IPS-18c (cell line): ENCODE results near the gene MUC6.
"Not testable (repeated sequence)": the region's sequence is repeated elsewhere in the genome, so short reads cannot be mapped to it uniquely, and the experiment has no call there.

Source experiments
- H3K4me3 ChIP-seq: 2 replicates; pipeline ENCODE4 v1.7.0; 2013; ENCODE audit warnings: low read depth, mild to moderate bottlenecking, low read length, moderate library complexity; ENCODE audit not compliant: insufficient read depth
- H3K9me3 ChIP-seq: one replicate; pipeline ENCODE4 v1.6.1; 2013; ENCODE audit warnings: mild to moderate bottlenecking, low read length, moderate library complexity; ENCODE audit not compliant: control insufficient read depth, insufficient read depth

MUC6 gene

DNA sequence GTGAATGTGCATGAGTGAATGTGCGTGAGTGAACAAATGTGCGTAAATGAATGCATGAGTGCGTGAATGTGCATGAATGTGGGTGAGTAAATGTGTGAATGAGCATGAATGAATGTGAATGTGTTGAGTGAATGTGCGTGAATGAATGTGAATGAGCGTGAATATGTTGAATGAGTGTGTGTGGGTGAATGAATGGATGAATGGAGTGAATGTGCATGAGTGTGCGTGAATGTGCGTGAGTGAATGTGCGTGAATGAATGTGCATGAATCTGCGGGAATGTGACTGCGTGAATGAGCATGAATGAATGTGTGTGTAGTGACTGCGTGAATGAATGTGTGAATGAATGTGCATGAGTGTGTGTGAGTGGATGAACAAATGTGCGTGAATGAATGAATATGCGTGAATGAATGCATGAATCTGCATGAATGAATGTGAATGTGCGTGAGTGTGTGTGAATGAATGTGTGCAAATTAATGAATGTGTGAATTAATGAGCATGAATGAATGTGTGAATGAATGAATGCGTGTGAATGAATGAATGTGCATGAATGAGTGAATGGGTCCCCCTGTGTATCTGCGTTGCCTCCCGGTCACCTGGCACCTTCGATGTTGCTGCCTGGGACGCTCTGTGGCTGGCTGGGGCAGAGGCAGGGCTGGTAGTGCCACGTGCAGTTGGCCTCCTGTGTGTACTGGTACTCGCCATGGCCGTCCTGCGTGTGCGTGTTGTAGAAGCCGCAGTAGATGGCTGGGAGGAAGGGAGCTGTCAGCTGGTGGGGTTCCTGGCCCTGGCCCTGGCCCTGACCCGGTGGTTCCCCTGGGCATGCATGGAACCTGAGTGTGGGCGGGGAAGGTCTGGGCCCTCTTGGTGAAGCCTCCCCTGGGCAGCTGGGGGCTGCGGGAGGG, 13.4 kb downstream of the MUC6 start:
- no peak overlapping the region for H3K4me3 ChIP-seq
- H3K9me3 ChIP-seq, result no peaks in the 10 kb centered on the region

DNA sequence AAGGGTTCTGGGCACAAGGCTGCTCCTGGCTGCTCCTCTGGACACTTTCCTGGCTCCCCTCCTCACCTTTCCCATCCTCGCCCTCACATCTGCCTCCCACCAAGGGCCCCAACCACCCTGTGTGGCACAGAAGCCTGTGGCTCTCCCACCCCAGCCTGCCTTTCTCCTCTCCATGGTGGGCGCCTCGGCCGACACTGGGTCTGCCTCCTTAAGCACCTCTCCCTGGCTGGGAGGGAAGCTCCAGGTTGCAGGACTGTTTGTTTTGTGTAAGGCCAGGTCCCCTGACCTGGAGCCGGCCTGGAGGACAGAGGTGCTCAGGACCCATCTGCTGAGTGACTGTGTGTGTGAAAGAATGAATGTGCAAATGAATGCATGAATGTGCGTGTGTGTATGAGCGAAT, 14.1 kb downstream of the MUC6 start:
- no peak overlapping the region for H3K4me3 ChIP-seq
- no peaks in the 10 kb centered on the region for H3K9me3 ChIP-seq

DNA sequence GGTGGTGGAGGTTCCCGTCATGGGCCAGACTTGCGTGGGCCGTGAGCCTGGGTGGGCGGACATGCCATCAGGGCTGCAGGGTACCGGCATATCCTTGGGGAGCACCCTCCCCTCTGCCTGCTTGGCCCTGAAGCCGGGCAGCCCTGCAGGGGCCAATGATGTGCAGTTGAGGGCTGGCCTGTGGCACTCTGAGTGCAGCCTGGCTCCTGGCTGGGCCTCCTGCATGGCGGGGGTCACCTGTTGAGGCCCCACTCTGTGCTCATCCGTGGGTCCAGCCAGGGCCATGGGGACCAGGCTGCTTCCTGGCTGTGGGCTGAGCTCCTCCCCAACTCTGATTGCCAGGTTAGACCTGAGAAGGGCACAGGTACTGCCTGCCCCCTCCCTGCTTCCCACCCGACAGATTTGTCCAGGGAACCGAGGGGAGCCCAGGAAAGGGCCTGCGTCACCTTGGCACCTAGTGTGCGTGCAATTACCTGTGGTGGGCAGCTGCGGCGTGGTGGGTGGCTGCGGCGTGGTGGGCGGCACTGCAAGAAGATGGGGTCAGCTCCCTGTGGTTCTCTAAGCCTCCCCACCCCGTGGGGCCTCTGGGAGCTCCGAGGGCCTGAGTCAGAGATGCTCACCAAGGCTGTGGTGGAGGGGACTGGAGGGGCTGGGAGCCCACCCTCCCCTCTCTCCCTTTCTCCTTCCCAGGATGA, 16.2 kb downstream of the MUC6 start:
- H3K4me3 ChIP-seq, result no peak overlapping the region
- H3K9me3 ChIP-seq, result no peaks in the 10 kb centered on the region

DNA sequence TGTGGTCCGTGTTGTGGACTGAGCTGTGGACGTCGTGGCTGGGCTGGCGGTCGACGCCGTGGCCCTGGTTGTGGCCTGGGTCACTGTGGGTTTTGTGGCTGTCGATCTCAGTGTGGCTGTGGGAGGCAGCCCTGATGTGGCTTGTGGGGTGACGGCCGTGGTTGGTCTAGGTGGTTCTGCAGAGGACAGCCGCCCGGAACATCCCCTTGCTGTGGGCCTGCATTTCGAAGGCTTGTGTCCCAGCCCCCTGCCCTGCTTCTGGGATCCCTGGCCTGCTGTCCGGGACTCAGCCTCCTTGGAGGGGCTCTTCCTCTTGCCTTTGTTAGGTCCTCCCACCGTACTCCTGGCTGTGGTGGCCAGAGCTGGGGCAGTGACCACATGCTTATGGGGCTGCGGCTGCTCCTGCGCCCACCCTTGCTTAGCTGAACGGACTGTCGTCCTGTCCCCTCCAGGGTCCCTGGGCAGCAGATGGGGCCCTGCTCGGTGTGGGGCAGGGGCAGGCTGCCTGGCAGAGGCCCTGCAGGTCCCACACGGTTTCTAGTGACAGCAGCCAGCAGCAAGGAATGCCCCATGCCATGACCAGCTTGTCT, 17.1 kb downstream of the MUC6 start:
- Histone ChIP-seq H3K9me3 (peaks cover 2% of the 10 kb centered on the region), H3K4me3 (no peak overlapping the region)

DNA sequence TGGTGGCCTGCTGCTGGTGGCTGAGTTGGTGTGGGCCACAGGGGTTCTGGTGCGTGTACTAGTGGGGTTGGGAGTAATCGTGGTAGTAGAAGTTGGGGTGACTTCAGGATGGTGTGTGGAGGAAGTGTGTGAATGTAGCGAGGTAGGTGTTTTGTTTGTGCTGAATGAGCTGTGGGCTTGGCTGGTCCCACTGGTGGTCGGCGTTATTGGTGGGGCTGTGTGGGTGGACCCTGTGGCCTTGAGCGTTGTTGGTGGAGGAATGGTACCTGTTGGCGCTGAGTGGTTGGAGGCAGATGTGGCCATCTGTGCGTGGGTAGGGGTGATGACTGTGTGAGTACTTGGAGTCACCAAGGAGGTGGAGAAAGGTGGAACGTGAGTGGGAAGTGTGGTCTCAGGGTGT, 18.4 kb downstream of the MUC6 start:
- peaks cover 2% of the 10 kb centered on the region for H3K9me3 ChIP-seq
- no peak overlapping the region for H3K4me3 ChIP-seq

DNA sequence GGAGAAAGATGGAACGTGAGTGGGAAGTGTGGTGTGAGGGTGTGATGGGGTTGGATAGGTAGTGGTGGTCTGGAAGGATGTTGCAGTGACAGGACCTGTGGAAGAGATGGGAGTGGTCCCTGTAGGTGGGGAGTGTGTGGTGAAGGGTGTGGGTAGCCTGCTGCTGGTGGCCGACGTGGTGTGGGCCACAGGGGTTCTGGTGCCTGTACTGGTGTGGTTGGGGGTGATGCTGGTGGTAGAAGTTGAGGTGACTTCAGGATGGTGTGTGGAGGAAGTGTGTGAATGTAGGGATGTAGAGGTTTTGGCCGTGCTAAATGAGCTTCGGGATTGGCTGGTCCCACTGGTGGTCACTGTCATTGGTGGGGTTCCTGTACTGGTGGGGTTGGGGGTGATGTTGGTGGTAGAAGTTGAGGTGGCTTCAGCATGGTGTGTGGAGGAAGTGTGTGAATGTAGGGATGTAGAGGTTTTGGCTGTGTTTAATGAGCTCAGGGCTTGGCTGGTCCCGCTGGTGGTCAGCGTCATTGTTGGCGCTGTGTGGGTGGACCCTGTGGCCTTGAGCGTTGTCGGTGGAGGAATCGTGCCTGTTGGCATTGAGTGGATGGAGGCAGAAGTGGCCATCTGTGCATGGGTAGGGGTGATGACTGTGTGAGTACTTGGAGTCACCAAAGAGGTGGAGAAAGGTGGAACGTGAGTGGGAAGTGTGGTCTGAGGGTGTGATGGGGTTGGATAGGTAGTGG, 19.1 kb downstream of the MUC6 start:
- Histone ChIP-seq H3K9me3 (peaks cover 2% of the 10 kb centered on the region), H3K4me3 (no peak overlapping the region)

DNA sequence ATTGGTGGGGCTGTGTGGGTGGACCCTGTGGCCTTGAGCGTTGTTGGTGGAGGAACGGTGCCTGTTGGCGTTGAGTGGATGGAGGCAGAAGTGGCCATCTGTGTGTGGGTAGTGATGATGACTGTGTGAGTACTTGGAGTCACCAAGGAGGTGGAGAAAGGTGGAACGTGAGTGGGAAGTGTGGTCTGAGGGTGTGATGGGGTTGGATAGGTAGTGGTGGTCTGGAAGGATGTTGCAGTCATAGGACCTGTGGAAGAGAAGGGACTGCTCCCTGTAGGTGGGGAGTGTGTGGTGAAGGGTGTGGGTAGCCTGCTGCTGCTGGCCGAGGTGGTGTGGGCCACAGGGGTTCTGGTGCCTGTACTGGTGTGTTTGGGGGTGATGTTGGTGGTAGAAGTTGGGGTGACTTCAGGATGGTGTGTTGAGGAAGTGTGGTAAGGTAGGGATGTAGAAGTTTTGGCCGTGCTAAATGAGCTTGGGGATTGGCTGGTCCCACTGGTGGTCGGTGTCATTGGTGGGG, 19.9 kb downstream of the MUC6 start:
- not testable (repeated sequence) for H3K4me3 ChIP-seq, H3K9me3 ChIP-seq

DNA sequence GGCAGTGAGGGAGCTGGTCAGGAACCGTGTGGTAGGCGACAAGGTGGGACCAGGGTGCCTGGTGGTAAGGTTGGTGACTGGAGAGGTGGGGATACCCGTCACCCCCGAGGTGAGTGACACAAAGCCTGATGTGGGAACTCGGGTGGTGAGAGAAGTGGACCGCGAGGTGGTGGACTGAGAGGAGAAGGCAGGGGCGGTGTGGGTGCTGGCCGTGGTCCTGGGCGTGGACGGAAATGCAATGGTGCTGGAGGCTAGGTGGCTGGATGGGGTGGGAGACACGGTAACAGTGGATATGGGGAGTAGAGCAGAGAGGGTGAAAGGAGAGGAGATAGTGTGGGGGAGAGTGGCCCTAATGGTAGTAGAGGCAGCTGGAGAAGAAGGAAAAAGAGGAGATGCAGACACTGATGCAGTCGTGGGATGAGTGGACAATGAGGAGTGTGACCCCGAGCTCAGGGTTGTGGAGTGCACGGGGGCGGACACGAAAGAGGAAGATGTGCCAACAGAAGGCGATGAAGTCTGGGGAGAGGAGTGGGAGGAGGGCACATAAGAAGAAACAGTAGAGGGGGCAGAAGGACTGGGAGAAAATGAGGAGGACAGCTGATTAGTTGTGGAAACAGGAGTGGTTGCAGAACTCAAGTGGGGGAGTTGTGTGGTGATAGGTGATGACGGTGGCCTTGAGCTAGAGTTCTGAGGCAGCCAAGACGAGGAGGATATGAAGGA, 20.5 kb downstream of the MUC6 start:
- peaks cover 2% of the 10 kb centered on the region for H3K9me3 ChIP-seq
- no peak overlapping the region for H3K4me3 ChIP-seq

DNA sequence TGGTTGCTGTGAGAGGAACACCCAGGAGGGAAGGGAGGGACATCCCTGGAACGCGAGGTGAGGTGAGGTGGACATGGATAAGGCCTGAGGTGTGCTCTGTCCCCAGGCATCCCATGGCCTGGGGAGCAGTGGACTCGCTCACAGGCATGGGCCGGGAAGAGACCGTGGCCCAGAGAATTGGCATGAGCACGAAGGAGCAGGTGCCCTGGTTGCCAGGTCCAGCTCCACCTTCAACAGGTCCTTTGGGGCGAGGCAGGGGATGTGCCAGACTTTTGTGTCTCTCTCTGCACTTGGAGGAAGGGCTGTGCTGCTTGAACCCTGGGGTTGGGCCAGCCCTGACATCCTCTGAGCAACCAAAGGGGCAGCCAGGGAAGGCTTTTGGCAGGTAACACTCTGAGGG, 21.5 kb downstream of the MUC6 start:
- Histone ChIP-seq H3K4me3 (no peak overlapping the region), H3K9me3 (peaks cover 2% of the 10 kb centered on the region)

DNA sequence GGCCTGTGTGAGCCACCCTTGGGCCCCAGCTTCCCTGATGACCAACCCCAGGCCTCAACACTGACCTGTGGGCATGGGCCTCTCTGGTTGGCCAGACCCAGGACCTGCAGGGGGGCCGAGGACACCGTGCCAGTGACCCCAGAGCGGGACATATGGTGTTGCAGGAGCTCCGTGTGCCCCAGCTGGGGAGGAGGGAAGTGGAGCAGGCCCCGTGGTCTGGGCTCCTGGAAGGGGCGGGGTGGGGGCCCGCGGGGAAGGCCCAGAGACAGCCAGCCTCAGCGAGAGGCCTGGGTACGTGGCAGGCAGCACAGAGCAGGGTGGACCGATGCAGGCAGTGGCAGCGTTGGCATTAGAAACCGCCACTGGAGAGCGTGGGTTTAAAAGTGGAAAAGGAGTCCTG, 22.2 kb downstream of the MUC6 start:
- H3K4me3 ChIP-seq, result no peak overlapping the region
- peaks cover 2% of the 10 kb centered on the region for H3K9me3 ChIP-seq

DNA sequence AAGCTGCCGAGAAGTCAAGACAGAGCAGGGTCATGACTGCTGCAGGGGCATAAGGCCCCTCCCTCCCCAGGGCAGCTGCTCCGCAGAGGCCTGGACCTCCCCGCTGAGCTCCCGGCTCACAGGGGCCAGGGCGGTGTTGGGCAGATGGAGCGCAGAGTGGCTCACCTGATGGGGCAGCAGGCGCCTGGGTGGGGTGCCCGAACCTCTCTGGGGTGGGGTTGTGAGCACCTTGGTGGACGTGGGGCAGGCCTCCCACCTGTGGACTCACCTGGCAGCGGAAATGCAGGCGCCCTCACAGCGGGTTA, 22.9 kb downstream of the MUC6 start:
- H3K4me3 ChIP-seq, result no peak overlapping the region

DNA sequence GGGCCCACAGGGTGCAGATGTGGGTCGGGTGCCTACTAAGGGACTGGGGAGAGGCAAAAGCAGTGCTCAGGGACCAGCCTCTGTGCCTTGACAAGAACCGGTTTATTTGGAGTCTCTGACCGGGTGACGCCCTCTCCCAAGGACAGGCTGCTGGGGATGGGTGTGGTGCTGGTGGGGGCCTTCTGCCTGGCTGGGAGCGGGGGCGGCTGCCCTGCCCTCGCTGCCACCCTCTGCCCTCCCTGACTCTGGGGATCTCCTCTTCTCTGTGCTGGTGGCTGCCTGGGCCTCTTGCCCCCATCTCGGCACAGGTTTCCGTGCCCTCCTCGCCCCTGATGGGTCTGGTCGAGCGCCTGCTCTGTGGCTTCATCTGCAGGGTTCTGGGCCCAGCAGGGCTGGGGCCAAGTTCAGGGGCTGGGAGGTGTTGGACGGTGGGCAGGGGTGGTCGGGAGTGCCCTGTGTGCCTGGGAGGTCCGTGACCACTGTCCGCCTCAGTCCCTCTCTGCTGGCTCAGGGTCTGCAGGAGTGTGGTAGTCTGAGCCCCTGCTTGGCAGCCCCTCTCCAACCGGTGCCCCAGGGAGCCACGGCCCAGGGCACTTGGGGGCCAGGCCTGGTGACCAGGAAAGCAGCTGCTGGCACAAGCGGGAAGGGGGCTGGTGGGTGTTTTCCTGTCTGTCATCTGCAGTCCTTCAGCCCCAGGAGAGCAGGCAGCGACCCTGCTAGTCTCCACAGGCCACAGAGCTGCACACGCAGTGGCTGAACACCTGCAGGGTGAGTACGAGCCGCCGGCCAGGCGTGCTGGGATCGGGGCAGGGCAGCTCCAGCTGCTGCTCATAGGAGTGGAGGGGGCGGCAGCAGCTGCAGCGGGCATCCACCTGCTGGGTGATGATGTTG, 23.5 kb downstream of the MUC6 start:
- peaks cover 2% of the 10 kb centered on the region for H3K9me3 ChIP-seq
- H3K4me3 ChIP-seq, result no peak overlapping the region

More for the DNA sequence above, 22.9 kb downstream of the MUC6 start:
- H3K9me3 ChIP-seq, result peaks cover 2% of the 10 kb centered on the region

DNA sequence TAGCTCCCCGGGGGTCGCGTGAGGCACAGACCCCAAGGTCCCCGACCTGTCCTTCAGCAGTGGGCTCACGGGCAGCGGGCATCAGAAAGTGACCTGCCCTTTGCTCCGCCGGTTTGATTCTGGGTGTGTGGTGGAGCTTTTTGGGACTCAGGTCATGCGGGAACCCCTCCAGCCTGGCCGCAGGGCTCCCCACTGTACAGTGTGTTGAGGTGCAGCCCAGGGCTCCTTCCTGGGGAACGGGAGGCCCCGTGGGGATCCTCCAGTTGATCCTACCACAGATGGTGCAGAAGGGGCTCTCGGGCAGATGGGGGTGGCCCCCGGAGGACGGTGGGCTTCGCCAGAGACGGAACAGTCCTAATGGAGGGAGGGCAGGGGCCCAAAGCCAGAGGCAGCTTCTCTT, 24.2 kb downstream of the MUC6 start:
- Histone ChIP-seq H3K4me3 (no peak overlapping the region), H3K9me3 (peaks cover 2% of the 10 kb centered on the region)

DNA sequence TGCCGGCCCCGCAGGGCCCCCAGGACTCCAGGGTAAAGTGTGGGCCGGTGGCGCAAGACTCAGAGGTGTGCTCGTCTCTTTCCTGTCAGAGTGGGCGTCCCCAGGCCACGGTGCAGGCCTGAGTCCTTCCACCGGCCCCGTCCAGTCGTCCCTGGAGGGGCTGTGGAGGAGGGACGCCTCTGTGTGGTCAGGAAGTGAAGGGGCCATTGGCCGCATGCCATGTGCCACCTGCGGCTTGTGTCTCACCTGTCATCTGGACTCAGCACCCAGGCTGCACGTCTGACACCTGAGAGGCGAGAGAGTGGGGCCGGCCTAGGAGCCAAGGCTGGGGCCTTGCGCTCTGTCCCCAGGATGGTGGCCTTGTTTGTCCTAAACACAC, 25.2 kb downstream of the MUC6 start:
- H3K9me3 ChIP-seq, result peaks cover 2% of the 10 kb centered on the region
- H3K4me3 ChIP-seq, result no peak overlapping the region

DNA sequence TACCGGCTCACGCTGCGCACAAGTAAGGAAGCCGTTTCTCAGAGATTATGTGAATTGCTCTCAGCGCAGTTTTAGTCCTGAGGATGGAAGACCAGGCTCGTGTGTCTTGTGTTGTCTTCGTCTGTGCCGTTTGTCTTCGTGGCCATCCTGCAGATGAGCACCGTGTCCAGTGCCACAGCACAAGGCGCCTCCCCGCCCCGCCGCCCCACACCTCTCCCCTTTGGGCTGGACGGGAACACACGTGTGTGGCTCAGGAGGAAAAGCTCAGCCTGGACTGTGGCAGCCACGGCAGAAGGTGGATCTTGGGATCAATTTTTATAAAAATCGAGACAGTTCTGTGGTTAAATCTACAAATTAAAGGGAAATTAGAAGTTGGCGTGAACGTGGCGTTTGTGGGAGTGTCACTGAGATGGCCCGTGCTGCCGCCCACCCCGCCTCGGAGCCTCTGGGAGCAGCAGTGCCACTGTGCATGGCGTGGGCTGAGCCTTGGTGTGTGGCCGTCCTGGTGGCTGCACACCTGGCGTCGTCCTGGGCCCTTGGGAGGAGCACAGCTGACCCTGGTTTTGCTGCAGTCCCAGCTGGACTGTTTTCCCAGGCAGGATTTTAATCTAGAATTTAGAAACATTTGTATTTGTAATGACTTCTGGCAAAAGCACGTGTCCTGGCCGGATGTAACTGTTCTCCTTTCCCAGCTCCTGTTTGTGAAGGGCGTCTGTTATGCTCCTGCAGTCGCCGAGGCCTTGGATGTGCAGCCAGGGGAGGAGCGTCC, 25.8 kb downstream of the MUC6 start:
- Histone ChIP-seq H3K9me3 (peaks cover 2% of the 10 kb centered on the region), H3K4me3 (no peak overlapping the region)
